ENCODE results near the gene ELF1.
"Not testable (repeated sequence)": the region's sequence is repeated elsewhere in the genome, so short reads cannot be mapped to it uniquely, and the experiment has no call there.

The ELF1 gene

DNA sequence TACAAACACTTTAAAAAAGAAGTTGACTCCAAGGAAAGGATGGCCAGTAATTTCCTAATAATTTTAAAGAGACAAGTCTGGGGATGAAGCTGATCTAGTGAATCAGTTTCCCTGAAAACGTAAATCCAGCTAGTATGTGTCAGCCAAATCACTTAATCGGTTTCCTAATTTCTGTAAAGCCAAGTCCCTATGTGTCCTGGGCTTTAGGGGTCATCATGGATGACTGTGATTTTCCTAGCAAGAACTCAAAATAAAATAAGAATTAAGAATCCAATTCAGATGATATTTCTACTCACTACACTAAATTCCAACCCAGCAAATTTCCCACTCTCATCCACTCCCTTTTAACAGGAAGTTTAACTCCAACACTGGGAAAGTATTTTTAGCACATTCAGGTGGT, 35.9 kb downstream of the ELF1 start:
- no peak overlapping the region for H3K4me3 ChIP-seq (replicated peaks; ENCODE audit: low read depth, low read length)
- DNase-seq (ENCODE audit: extremely low read depth, low read depth): no peak
- TF ChIP-seq CTCF (IDR thresholded peaks at IDR 0.05; ENCODE audit: low read depth, low read length, missing control alignments): no peak

GRCh38 chr13:40982772-40983171, 36.3 kb downstream of the ELF1 start:
- TF ChIP-seq CTCF (IDR thresholded peaks at IDR 0.05; ENCODE audit: low read depth, low read length, missing control alignments): no peak
- DNase-seq (ENCODE audit: extremely low read depth, low read depth): no peak
- no peak overlapping the region for H3K4me3 ChIP-seq (replicated peaks; ENCODE audit: low read depth, low read length)

- DNase-seq (ENCODE audit: extremely low read depth, low read depth): no peak
- no peak for TF ChIP-seq CTCF (IDR thresholded peaks at IDR 0.05; ENCODE audit: low read depth, low read length, missing control alignments)
- H3K4me3 ChIP-seq (replicated peaks; ENCODE audit: low read depth, low read length): no peak overlapping the region
Observed at GRCh38 chr13:40981949-40982348, 37.2 kb downstream of the ELF1 start.

GRCh38 chr13:40981361-40981760, 37.8 kb downstream of the ELF1 start:
- no peak overlapping the region for H3K4me3 ChIP-seq (replicated peaks; ENCODE audit: low read depth, low read length)

GRCh38 chr13:40980461-40980860, 38.7 kb downstream of the ELF1 start:
- no peak overlapping the region for H3K4me3 ChIP-seq (replicated peaks; ENCODE audit: low read depth, low read length)
- no peak for TF ChIP-seq CTCF (IDR thresholded peaks at IDR 0.05; ENCODE audit: low read depth, low read length, missing control alignments)
- DNase-seq (ENCODE audit: extremely low read depth, low read depth): no peak

More at GRCh38 chr13:40981361-40981760, 37.8 kb downstream of the ELF1 start:
- no peak for TF ChIP-seq CTCF (IDR thresholded peaks at IDR 0.05; ENCODE audit: low read depth, low read length, missing control alignments)
- no peak for DNase-seq (ENCODE audit: extremely low read depth, low read depth)

DNA sequence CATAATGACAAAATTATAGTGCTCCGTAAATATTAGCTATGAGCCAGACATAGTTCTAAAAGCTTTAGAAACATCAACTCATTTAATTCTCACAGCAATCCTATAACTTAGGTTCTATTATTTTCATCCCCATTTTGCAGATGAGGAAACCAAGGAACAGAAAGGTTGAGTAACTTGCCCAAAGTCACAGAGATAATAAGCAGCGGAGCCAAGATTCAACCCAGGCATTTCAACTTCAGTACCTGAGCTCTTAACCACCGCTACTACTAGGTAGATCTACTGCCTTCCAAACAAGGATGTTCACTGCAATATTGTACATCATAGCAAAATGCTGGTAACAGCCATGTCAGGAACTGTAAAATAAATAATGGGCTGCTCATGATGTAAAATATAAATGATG, 39.9 kb downstream of the ELF1 start:
- DNase-seq (ENCODE audit: extremely low read depth, low read depth): no peak
- H3K4me3 ChIP-seq (replicated peaks; ENCODE audit: low read depth, low read length): no peak overlapping the region
- TF ChIP-seq CTCF (IDR thresholded peaks at IDR 0.05; ENCODE audit: low read depth, low read length, missing control alignments): no peak

GRCh38 chr13:40978109-40978508, 41.0 kb downstream of the ELF1 start:
- H3K4me3 ChIP-seq (replicated peaks; ENCODE audit: low read depth, low read length); DNase-seq (ENCODE audit: extremely low read depth, low read depth): not testable (repeated sequence)
